HG03103 (cell line): ENCODE results near the gene TRIM31.

Source experiments
- ATAC-seq: cut with Tn5 transposase; IDR thresholded peaks from one replicate; pipeline ENCODE4 v1.9.1; 2021; ENCODE audit warnings: low read depth; ENCODE audit not compliant: unreplicated experiment

TRIM31 gene

GRCh38 chr6:30113003-30113759, at the start of gene TRIM31:
Gene TRIM31 (minus strand): TSS chr6:30113090. CDS start chr6:30112805, 285 bp downstream.
- no peak for ATAC-seq

GRCh38 chr6:30162265-30163089, 49.6 kb upstream of the TRIM31 start:
- no peak for ATAC-seq

- no peak for ATAC-seq
Observed at GRCh38 chr6:30160785-30161531, 48.1 kb upstream of the TRIM31 start, which contains the start of gene TRIM10. Gene TRIM10 (minus strand): TSS chr6:30161211. CDS start chr6:30160858, 353 bp downstream.

- no peak for ATAC-seq
Observed at GRCh38 chr6:30160008-30160784, 47.3 kb upstream of the TRIM31 start.

GRCh38 chr6:30158475-30159040, 45.7 kb upstream of the TRIM31 start:
- ATAC-seq: no peak

GRCh38 chr6:30157999-30158398, 45.1 kb upstream of the TRIM31 start:
- ATAC-seq: no peak

GRCh38 chr6:30157581-30157980, 44.7 kb upstream of the TRIM31 start:
- no peak for ATAC-seq

- no peak for ATAC-seq
Observed at GRCh38 chr6:30156774-30157173, 43.9 kb upstream of the TRIM31 start.

- no peak for ATAC-seq
Observed at GRCh38 chr6:30156262-30156599, 43.3 kb upstream of the TRIM31 start.

- no peak for ATAC-seq
Observed at GRCh38 chr6:30155520-30156261, 42.8 kb upstream of the TRIM31 start.

GRCh38 chr6:30154709-30155519, 42.0 kb upstream of the TRIM31 start:
- no peak for ATAC-seq

- ATAC-seq: no peak
Observed at GRCh38 chr6:30154061-30154460, 41.2 kb upstream of the TRIM31 start.

GRCh38 chr6:30152910-30153610, 40.2 kb upstream of the TRIM31 start:
- ATAC-seq: no peak

GRCh38 chr6:30152016-30152673, 39.3 kb upstream of the TRIM31 start:
- ATAC-seq: no peak

- ATAC-seq: no peak
Observed at GRCh38 chr6:30151580-30151979, 38.7 kb upstream of the TRIM31 start.

- no peak for ATAC-seq
Observed at GRCh38 chr6:30150671-30151395, 37.9 kb upstream of the TRIM31 start.
